PC-3 (cell line): ENCODE measurements around the gene XCR1. TPM values are rescaled to one million over a fixed set of nuclear protein-coding genes. Genes with fewer than 3 reads are reported as not detected.

Experiments used
- ATAC-seq: fragments of 200-7000 bp; cut with Tn5 transposase; 2 replicates; pipeline ENCODE4 v1.9.1; 2020; ENCODE audit warnings: mild to moderate bottlenecking, moderate library complexity
- BruUV-seq: library from RNA; stranded (reverse); fragments of 400-500 nt; replicated peaks from 2 replicates; lab custom pipeline; 2021; lab: Mats Ljungman, UMichigan
- CTCF ChIA-PET: fragments of 300-600 bp; sonication (Branson Sonifier 250); formaldehyde crosslinking; loops from one replicate; lab custom pipeline; 2022; ENCODE audit warnings: antibody characterized with exemption; lab: Charles Lee
- POLR2A ChIA-PET: fragments of 300-600 bp; sonication (Branson Sonifier 250); formaldehyde crosslinking; loops from one replicate; lab custom pipeline; 2022; ENCODE audit warnings: antibody characterized with exemption; ENCODE audit not compliant: unreplicated experiment; lab: Charles Lee
- DNase-seq: peaks from one replicate; pipeline ENCODE4 v3.0.0-alpha.2; 2015
- H2AFZ ChIP-seq: fragments of 300-600 bp; sonication (generic); 2 replicates; pipeline ENCODE4 v1.6.0; 2016; ENCODE audit warnings: antibody characterized with exemption, low read length
- H3F3A ChIP-seq: fragments of 300-600 bp; sonication (generic); one replicate; pipeline ENCODE4 v1.6.0; 2017; ENCODE audit warnings: antibody characterized with exemption, low read length, control low read depth, mild to moderate bottlenecking; ENCODE audit not compliant: unreplicated experiment
- H3K27ac ChIP-seq: fragments of 300-600 bp; sonication (generic); 2 replicates; pipeline ENCODE4 v1.5.1; 2016; ENCODE audit warnings: mild to moderate bottlenecking, low read length
- H3K27me3 ChIP-seq: fragments of 300-600 bp; sonication (generic); 2 replicates; pipeline ENCODE4 v1.6.1; 2016; ENCODE audit warnings: low read length, mixed read lengths
- H3K36me3 ChIP-seq: fragments of 300-600 bp; sonication (generic); 2 replicates; pipeline ENCODE4 v1.6.1; 2016; ENCODE audit warnings: low read depth, mixed run types, low read length, mixed read lengths
- H3K4me1 ChIP-seq: fragments of 300-600 bp; sonication (generic); 2 replicates; pipeline ENCODE4 v1.5.1; 2016; ENCODE audit warnings: low read length; ENCODE audit not compliant: insufficient read depth
- H3K4me2 ChIP-seq: fragments of 300-600 bp; sonication (generic); 2 replicates; pipeline ENCODE4 v1.6.0; 2016; ENCODE audit warnings: low read length
- H3K4me3 ChIP-seq: fragments of 300-600 bp; sonication (generic); 2 replicates; pipeline ENCODE4 v1.5.1; 2016; ENCODE audit warnings: mild to moderate bottlenecking, low read length, mixed read lengths
- H3K79me2 ChIP-seq: fragments of 300-600 bp; sonication (generic); 2 replicates; pipeline ENCODE4 v1.6.1; 2017; ENCODE audit warnings: low read length, mixed read lengths
- H3K9ac ChIP-seq: fragments of 300-600 bp; sonication (generic); 2 replicates; pipeline ENCODE4 v1.6.0; 2016; ENCODE audit warnings: mild to moderate bottlenecking, low read length
- H3K9me2 ChIP-seq: fragments of 300-600 bp; sonication (generic); replicated peaks from 2 replicates; pipeline ENCODE4 v1.6.1; 2016; ENCODE audit warnings: mixed run types, low read length, mixed read lengths
- H3K9me3 ChIP-seq: fragments of 300-600 bp; sonication (generic); 2 replicates; pipeline ENCODE4 v1.6.1; 2016; ENCODE audit warnings: low read length, mixed read lengths
- H4K20me1 ChIP-seq: fragments of 300-600 bp; sonication (generic); 2 replicates; pipeline ENCODE4 v1.6.1; 2016; ENCODE audit warnings: low read length, mixed read lengths
- CTCF ChIP-seq: fragments of 300-600 bp; sonication (generic); conservative IDR thresholded peaks from 2 replicates; pipeline ENCODE4 v1.5.1; 2017; ENCODE audit warnings: antibody characterized with exemption, low read depth, mild to moderate bottlenecking, low read length
- EZH2 ChIP-seq: fragments of 300-600 bp; sonication (generic); IDR thresholded peaks from one replicate; pipeline ENCODE4 v1.6.1; 2017; ENCODE audit warnings: antibody characterized with exemption, mild to moderate bottlenecking, low read length; ENCODE audit not compliant: unreplicated experiment
- EZH2phosphoT487 ChIP-seq: fragments of 300-600 bp; sonication (generic); IDR thresholded peaks from 2 replicates; pipeline ENCODE4 v1.6.1; 2018; ENCODE audit warnings: mild to moderate bottlenecking, antibody characterized with exemption, low read length, borderline replicate concordance
- intact Hi-C: fragments of 100-400 bp; cut with micrococcal nuclease; formaldehyde crosslinking; loops from 2 replicates; pipeline ENCODE4 v1.9.0; 2023
- total RNA-seq: library from RNA; depleted of rRNA; stranded (reverse); fragments of >200 nt; gene quantifications from 2 replicates; pipeline ENCODE4 v1.2.3, GENCODE V29; 2014

XCR1 gene
- total RNA-seq, 1 experiment from 2014 or later: not detected

- Histone ChIP-seq H3K9me3 (no peaks in the 10 kb centered on the region), H3F3A (no peaks in the 10 kb centered on the region), H3K36me3 (no peaks in the 10 kb centered on the region; the same call in 1 of the 2 replicates), H2AFZ (no peak overlapping the region), H3K9me2 (no peaks in the 10 kb centered on the region; the same call in 1 of the 2 replicates), H3K4me1 (peaks cover 19% of the 10 kb centered on the region), H3K79me2 (no peaks in the 10 kb centered on the region), H3K9ac (no peak overlapping the region), H3K4me3 (no peak overlapping the region), H3K27ac (no peak overlapping the region), H3K4me2 (no peak overlapping the region), H3K27me3 (no peaks in the 10 kb centered on the region), H4K20me1 (no peaks in the 10 kb centered on the region)
- DNase-seq (no peak), ATAC-seq (no peak)
- BruUV-seq: no TSS peak
- intact Hi-C loops: loop anchor here (1.0 to 5.0 kb wide), 2 partner anchors 90 to 234 kb away; partner anchors contain the start of gene LZTFL1
- TF ChIP-seq CTCF (no peak), EZH2phosphoT487 (no peak), EZH2 (no peak)
- POLR2A ChIA-PET: interaction anchor here (0.6 kb wide), 2 partner anchors 118 to 136 kb away, joined by 6 read pairs; no protein-coding TSS in a partner anchor
- CTCF ChIA-PET: interaction anchor here (0.6 to 3.5 kb wide), 9 partner anchors 19 to 194 kb away, joined by 4 to 24 read pairs (median 6); no protein-coding TSS in a partner anchor
These were observed 48.5 kb upstream of the XCR1 start for GRCh38 chr3:46075816-46076215.

GRCh38 chr3:46071222-46071858 is 44.1 kb upstream of the XCR1 start:
- no peak for TF ChIP-seq EZH2phosphoT487
- no peak for TF ChIP-seq CTCF
- TF ChIP-seq EZH2: no peak
- Histone ChIP-seq H3F3A (no peaks in the 10 kb centered on the region), H3K9ac (no peak overlapping the region), H3K4me1 (no peaks in the 10 kb centered on the region), H3K9me3 (no peaks in the 10 kb centered on the region), H3K36me3 (no peaks in the 10 kb centered on the region), H3K27me3 (no peaks in the 10 kb centered on the region), H3K79me2 (no peaks in the 10 kb centered on the region), H4K20me1 (no peaks in the 10 kb centered on the region), H3K4me2 (no peak overlapping the region), H2AFZ (no peak overlapping the region), H3K27ac (no peak overlapping the region), H3K4me3 (no peak overlapping the region), H3K9me2 (no peaks in the 10 kb centered on the region; the same call in 1 of the 2 replicates)
- DNase-seq: no peak
- ATAC-seq: no peak
- intact Hi-C loops: no loop called here
- POLR2A ChIA-PET: interaction anchor here (0.6 kb wide), 1 partner anchor 948 kb away, joined by 3 read pairs; no protein-coding TSS in a partner anchor
- CTCF ChIA-PET: no interaction called here
- no TSS peak for BruUV-seq

GRCh38 chr3:46070595-46071093 is 43.4 kb upstream of the XCR1 start:
- no peaks in the 10 kb centered on the region for H3K27me3 ChIP-seq
- no peak overlapping the region for H3K4me2 ChIP-seq
- H3K9me2 ChIP-seq: no peaks in the 10 kb centered on the region; the same call in 1 of the 2 replicates
- H3K4me3 ChIP-seq: no peak overlapping the region
- no peaks in the 10 kb centered on the region for H4K20me1 ChIP-seq
- H3K27ac ChIP-seq: no peak overlapping the region
- H3K4me1 ChIP-seq: peaks cover 2% of the 10 kb centered on the region
- POLR2A ChIA-PET: no interaction called here
- H3K79me2 ChIP-seq: no peaks in the 10 kb centered on the region
- DNase-seq (no peak), ATAC-seq (no peak)
- H3K36me3 ChIP-seq: no peaks in the 10 kb centered on the region
- BruUV-seq: no TSS peak
- H2AFZ ChIP-seq: no peak overlapping the region
- no peak for TF ChIP-seq EZH2phosphoT487
- no peak for TF ChIP-seq EZH2
- TF ChIP-seq CTCF: no peak
- H3K9ac ChIP-seq: no peak overlapping the region
- intact Hi-C loops: no loop called here
- CTCF ChIA-PET: no interaction called here
- H3F3A ChIP-seq: no peaks in the 10 kb centered on the region
- H3K9me3 ChIP-seq: no peaks in the 10 kb centered on the region
